Tibial nerve (tissue), 4 donors: ENCODE results near the gene AKT2.

ENCODE experiments used
- CTCF ChIP-seq, 5 experiments: fragments of 200-600 bp in 3 of 5; fragments of 450-650 bp in 2 of 5; sonication (generic) in 3 of 5; IDR thresholded peaks; one replicate each; pipeline ENCODE4 v1.5.1; 2016 to 2019; ENCODE audit warnings: antibody characterized with exemption in 5 of 5, mild to moderate bottlenecking in 3 of 5, moderate library complexity in 2 of 5
- EP300 ChIP-seq, 2 donors: sonication (generic); formaldehyde crosslinking; IDR thresholded peaks; one replicate each; pipeline ENCODE4 v1.6.1; 2017; ENCODE audit warnings: antibody characterized with exemption in 2 of 2, mild to moderate bottlenecking in 1 of 2

- TF ChIP-seq CTCF (IDR thresholded peaks at IDR 0.05) (no peak), EP300 (IDR thresholded peaks at IDR 0.05) (no peak)
Measured at GRCh38 chr19:40314656-40315055, 29.5 kb upstream of the AKT2 start.
